Measurements from ENCODE around the gene CEP55.

CEP55 gene

DNA sequence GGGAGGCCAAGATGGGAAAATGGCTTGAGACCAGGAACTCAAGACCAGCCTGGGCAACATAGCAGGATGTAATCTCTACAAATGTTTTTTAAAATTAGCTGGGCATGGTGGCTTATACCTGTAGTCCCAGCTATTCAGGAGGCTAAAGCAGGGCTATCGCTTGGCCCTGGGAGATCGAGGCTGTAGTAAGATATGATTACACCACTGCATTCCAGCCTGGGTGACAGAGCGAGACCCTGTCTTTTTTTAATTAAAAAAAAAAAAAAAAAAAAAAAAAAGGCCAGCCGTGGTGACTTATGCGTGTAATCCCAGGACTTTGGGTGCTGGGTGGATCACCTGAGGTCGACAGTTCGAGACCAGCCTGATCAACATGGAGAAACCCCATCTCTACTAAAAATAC lies 41.7 kb upstream of the CEP55 start:
- H3K4me3 ChIP-seq (ENCODE audit: low read depth, low read length) = no peak overlapping the region
- in situ Hi-C loops (cut with HindIII; ENCODE audit: low sequenced_read_pairs) = no loop called here
- DNase-seq (ENCODE audit: low read depth) = no peak
- TF ChIP-seq, protein P1, sequence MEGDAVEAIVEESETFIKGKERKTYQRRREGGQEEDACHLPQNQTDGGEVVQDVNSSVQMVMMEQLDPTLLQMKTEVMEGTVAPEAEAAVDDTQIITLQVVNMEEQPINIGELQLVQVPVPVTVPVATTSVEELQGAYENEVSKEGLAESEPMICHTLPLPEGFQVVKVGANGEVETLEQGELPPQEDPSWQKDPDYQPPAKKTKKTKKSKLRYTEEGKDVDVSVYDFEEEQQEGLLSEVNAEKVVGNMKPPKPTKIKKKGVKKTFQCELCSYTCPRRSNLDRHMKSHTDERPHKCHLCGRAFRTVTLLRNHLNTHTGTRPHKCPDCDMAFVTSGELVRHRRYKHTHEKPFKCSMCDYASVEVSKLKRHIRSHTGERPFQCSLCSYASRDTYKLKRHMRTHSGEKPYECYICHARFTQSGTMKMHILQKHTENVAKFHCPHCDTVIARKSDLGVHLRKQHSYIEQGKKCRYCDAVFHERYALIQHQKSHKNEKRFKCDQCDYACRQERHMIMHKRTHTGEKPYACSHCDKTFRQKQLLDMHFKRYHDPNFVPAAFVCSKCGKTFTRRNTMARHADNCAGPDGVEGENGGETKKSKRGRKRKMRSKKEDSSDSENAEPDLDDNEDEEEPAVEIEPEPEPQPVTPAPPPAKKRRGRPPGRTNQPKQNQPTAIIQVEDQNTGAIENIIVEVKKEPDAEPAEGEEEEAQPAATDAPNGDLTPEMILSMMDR (IDR thresholded peaks at IDR 0.05; ENCODE audit: low read depth, low read length, missing control alignments) = no peak

DNA sequence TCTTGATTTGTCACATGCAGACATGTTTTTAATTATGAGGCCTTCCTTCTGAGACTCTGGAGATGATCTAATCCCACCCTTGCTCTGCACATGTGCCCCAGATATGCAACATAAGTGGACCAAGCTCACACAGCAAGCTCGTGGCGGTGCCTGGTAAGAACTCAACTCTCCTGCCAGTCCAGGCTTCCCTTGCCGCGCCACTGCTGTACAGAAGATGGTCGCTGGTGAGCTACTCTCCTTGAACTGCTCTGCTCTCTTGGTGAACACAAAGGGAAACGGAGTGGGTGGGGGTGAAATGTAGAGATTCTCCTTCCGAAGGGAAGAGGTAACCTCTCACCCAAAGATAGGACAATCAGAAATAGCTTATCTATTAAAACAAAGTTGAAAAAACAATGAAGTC lies 39.9 kb upstream of the CEP55 start:
- in situ Hi-C loops (cut with HindIII; ENCODE audit: low sequenced_read_pairs) = no loop called here
- no peak for DNase-seq (ENCODE audit: low read depth)
- TF ChIP-seq, protein P1 (IDR thresholded peaks at IDR 0.05; ENCODE audit: low read depth, low read length, missing control alignments) = no peak
- H3K4me3 ChIP-seq (ENCODE audit: low read depth, low read length) = no peak overlapping the region

DNA sequence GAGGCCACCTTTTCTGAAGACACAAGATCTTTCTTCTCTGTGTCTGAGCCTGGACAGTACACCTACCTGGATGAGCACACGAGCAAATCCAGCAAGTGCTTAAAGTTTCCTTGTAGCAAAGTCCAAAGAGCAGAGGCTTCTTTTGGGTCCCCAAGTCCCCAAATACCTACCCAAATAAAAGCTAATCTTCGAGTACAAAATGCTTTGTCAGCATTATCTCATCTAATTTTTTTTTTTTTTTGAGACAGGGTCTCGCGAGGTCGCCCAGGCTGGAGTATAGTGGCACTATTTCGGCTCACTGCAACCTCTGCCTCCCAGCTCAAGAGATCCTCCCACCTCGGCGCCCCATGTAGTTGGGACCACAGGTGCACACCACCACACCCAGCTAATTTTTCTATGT lies 38.9 kb upstream of the CEP55 start:
- no peak for DNase-seq (ENCODE audit: low read depth)
- H3K4me3 ChIP-seq (ENCODE audit: low read depth, low read length) = no peak overlapping the region
- TF ChIP-seq, protein P1 (IDR thresholded peaks at IDR 0.05; ENCODE audit: low read depth, low read length, missing control alignments) = no peak
- in situ Hi-C loops (cut with HindIII; ENCODE audit: low sequenced_read_pairs) = no loop called here

DNA sequence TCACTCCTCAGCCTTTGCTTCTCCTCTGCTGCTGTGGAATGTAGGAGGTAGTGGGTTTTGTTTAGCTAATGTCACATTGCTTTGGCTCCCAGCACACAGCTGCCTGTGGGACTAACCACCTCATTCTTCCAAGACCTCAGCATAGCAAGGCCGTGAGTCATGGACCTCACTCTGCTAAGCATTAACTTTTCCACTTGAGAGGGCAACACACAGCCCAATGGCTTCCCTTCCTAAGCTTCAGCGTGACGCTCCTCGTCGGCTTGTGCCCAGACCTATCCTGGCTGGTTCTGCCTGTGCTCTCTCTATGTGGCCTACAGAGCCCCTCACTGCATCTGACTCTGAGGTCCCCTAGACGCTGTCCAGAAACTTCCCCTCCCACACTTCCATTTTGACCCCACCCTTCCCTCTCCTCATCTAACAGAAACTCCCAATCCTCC lies 37.6 kb upstream of the CEP55 start:
- peak; percentile 100 for DNase-seq (ENCODE audit: low read depth)
- in situ Hi-C loops (cut with HindIII; ENCODE audit: low sequenced_read_pairs) = no loop called here
- TF ChIP-seq, protein P1 (IDR thresholded peaks at IDR 0.05; ENCODE audit: low read depth, low read length, missing control alignments) = no peak
- no peak overlapping the region for H3K4me3 ChIP-seq (ENCODE audit: low read depth, low read length)

DNA sequence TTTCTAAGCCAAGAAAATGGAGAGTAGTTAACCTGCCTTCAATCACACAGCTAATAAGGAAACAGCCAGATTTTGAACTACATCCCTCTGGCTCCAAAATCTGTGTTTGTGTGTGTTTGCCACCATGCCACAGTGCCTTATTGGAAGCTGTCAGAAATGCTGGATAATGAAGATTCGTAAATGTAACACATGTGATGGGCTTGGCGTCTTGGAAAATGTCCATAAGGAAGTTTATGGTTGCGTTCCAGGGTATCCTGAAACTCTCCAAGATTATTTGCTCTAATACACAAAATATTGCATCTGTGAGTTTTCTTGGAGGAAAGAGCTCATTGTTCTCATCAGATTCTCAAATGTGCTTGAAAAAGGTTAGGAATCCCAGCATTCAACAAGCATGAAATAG lies 36.9 kb upstream of the CEP55 start:
- no peak for DNase-seq (ENCODE audit: low read depth)
- in situ Hi-C loops (cut with HindIII; ENCODE audit: low sequenced_read_pairs) = no loop called here
- TF ChIP-seq, protein P1 (IDR thresholded peaks at IDR 0.05; ENCODE audit: low read depth, low read length, missing control alignments) = no peak
- H3K4me3 ChIP-seq (ENCODE audit: low read depth, low read length) = no peak overlapping the region

DNA sequence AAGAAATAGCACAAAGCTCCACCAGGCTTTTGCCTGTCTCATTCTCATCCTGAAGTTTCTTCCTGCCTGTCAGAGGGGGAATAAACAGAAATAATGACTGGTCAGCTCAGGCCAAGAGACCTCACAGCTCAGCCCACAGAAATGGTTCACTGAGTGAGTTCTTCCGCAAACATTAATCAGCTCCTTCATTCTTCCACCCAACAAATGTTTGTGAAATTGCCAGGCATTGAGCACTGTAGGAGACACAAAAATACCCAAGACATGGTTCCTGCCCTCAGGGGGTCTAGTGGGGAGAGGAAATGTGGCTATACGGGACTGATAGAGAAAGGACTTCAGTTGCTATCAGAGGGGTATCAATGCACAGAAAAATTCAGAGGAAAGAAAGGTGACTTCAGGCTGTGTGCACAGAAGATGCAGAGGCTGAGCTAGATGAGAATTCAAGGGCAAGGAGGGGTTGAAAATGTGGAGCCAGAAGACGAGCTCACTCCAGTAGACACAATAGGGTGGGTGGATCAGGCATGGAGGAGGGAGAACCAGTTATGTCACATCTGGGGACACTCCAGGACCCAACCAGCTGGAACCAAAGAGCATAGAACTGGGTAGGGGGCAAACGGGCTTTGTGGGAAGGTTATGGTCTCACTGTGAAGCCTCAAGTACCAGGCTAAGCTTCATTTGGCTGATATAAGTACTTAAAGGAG lies 35.2 kb upstream of the CEP55 start:
- in situ Hi-C loops (cut with HindIII; ENCODE audit: low sequenced_read_pairs) = no loop called here
- peak; percentile 73 for DNase-seq (ENCODE audit: low read depth)

More for the DNA sequence above, 35.2 kb upstream of the CEP55 start:
- no peak overlapping the region for H3K4me3 ChIP-seq (ENCODE audit: low read depth, low read length)
- TF ChIP-seq, protein P1 (IDR thresholded peaks at IDR 0.05; ENCODE audit: low read depth, low read length, missing control alignments) = no peak

Data from astrocyte of the cerebellum (primary cell).